ENCODE data around the gene LIME1.
A peak's percentile ranks its signal among the peaks of the same experiment; 100 is the strongest.

LIME1 gene

DNA sequence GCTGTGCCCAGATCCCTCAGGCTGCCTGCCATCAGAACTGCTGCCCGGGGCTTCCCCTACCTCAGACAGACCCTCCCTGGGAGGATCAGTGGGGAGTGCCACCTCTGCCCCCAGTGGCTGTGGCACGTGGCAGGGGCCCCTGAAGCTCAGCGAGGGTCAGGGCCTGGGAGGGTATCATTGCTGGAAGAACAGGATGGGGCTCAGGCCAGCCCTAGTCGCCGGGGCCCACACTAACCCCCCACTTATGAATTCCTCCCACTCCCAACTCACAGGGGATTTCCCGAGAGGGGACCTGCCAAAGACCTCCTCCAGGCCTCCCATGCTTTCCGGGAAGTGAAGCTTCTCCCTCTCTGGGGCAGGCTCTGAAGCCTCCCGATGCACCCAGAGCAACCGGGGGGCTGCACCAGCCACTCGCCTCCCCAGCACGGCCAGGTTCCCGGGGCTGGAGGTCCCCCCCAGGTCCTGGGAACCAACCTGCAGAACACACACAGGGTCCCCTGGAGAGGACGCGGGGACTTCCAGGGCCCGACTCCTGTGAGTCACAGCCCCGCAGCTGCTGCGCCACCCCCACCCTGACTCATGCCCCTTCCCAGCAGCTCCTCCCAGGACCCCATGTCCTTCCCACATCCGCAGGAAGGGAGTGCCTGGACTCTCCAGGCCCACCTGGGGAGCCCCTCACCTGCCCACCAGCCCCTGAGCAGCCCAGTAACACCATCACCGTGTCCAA is 37.6 kb upstream of the LIME1 start:
- peak overlapping the region; percentile 20; the same call in 1 of the 2 replicates for H3K27ac ChIP-seq
- no peak for TF ChIP-seq CTCF (IDR thresholded peaks at IDR 0.05)

GRCh38 chr20:63699466-63700198 is 36.8 kb upstream of the LIME1 start:
- H3K27ac ChIP-seq = peak overlapping the region; percentile 20; the same call in 1 of the 2 replicates
- TF ChIP-seq CTCF (IDR thresholded peaks at IDR 0.05) = no peak

- TF ChIP-seq CTCF (IDR thresholded peaks at IDR 0.05) = no peak
- TF ChIP-seq ZFX (IDR thresholded peaks at IDR 0.05; ENCODE audit: borderline replicate concordance) = no peak
- H3K27ac ChIP-seq = no peak overlapping the region
Observed at GRCh38 chr20:63700199-63701050, 36.0 kb upstream of the LIME1 start.

- H3K27ac ChIP-seq = no peak overlapping the region
- no peak for TF ChIP-seq CTCF (IDR thresholded peaks at IDR 0.05)
- TF ChIP-seq ZFX (IDR thresholded peaks at IDR 0.05; ENCODE audit: borderline replicate concordance) = no peak
Observed at GRCh38 chr20:63701051-63701328, 35.5 kb upstream of the LIME1 start.

GRCh38 chr20:63701329-63702035 is 35.0 kb upstream of the LIME1 start:
- TF ChIP-seq CTCF (IDR thresholded peaks at IDR 0.05) (no peak), ZFX (IDR thresholded peaks at IDR 0.05; ENCODE audit: borderline replicate concordance) (no peak)
- no peak overlapping the region for H3K27ac ChIP-seq

- H3K27ac ChIP-seq = no peak overlapping the region
- TF ChIP-seq CTCF (IDR thresholded peaks at IDR 0.05) = no peak
- TF ChIP-seq ZFX (IDR thresholded peaks at IDR 0.05; ENCODE audit: borderline replicate concordance) = no peak
Observed at GRCh38 chr20:63702036-63702665, 34.3 kb upstream of the LIME1 start.
